Endometrial microvascular endothelial cells (primary cell): ENCODE results near the gene METRN. TPM values are rescaled to one million over a fixed set of nuclear protein-coding genes. Genes with fewer than 3 reads are reported as not detected.
"Not testable (repeated sequence)": the region's sequence is repeated elsewhere in the genome, so short reads cannot be mapped to it uniquely, and the experiment has no call there.

Source experiments
- in situ Hi-C: cut with HindIII; loops from 2 replicates; pipeline ENCODE4 v1.10.0; 2017; ENCODE audit warnings: low sequenced_read_pairs, low pct_unique_long_range_greater_than_20kb; ENCODE audit errors: inconsistent ontology term
- total RNA-seq: library from RNA; depleted of rRNA; stranded (reverse); fragments of >200 nt; gene quantifications from one replicate; pipeline ENCODE4 v1.2.3, GENCODE V29; 2015; ENCODE audit errors: inconsistent ontology term

Gene METRN
- total RNA-seq, 1 donor from 2014 or later = 17.2 TPM

DNA sequence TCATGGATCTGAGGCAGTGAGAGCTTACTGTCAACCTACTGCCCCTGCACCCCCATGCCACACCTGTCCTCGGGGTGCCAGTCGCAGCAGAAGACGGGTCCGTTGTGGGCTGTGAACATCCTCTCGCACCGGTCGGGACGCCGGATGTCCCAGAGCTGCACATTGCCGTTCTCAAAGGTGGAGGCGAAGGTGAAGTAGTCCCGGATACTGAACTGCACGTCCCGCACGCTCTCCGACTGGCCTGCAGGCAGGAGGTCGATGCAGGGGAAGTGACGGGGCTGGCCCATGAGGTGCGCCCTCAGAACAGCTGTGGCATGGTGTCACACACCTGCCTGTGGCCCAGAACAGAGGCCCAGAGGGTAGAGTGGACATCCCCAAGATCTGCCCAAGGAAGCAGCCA is 27.4 kb upstream of the METRN start:
- in situ Hi-C loops = no loop called here

- in situ Hi-C loops = no loop called here
These were observed 25.6 kb upstream of the METRN start for GRCh38 chr16:689175-689897.

DNA sequence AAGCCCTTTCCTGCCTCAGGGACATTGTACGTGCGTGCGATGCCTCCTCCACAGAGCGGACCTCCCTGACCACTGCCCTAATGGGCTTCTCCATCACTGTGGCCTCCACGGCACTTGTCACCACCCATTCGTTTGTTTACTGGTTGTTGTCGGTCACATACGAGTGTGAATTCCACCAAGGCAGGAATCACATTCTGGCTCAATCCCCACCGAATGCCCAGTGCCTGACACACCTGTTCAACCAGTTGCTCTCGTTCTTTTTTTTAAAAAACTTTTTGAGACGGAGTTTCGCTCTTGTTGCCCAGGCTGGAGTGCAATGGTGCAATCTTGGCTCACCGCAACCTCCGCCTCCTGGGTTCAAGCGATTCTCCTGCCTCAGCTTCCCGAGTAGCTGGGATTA is 23.7 kb upstream of the METRN start:
- in situ Hi-C loops = not testable (repeated sequence)

DNA sequence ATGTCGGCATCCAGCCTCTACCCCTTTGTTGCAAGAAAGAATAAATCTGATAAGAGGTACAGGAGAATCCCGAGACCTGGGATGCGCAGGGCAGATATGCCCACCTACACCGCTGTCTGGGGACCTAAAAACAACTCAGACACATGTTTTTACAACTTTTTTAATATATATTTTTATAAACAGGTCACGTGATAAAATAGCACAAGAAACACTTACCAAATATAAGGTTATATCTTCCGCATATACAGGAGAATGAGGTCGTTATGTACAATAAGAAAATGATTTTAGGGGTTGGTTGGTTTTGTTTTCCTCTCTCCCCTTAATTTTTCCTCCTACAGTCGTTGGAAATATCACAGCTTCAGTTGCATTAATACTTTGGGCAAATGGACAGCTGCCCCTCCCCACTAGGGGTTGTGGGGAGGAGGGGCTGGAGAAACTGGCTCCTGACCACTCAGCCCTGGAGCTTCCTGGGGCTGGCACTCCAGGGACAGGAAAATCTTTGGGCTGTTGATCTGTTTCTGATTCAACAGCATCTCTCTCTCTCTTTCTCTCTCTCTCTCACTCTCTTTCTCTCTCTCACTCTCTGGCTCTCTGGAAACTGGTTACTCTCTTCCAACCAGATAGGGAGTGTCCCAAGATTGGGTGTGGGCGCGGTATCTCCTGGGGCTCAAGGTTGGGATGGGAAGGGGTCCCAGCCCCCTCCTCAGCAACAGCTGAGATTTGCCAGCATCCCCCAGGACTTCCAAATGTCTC is 22.4 kb upstream of the METRN start:
- in situ Hi-C loops = no loop called here

GRCh38 chr16:693364-693763 is 21.6 kb upstream of the METRN start:
- in situ Hi-C loops = no loop called here

DNA sequence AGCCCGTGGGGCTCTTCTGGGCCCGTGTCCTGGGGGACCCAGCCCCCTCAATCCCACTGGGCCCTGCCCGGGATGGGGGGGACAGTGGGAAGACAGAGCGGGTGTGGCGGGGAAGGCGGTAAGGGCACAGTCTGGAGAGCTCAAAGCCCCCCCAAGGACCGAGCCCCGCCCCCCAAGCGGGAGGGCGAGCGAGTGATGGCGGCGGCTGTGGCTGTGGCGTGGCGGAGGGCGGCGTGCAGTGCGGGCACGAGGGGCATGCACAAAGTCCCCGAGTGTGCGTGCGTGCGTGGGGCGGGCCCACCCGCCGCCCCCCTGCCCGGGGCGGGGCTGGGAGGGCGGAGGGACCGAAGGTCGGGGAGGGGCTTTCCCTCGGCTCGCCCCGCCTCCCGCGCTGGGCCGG is 21.2 kb upstream of the METRN start:
- in situ Hi-C loops = no loop called here

DNA sequence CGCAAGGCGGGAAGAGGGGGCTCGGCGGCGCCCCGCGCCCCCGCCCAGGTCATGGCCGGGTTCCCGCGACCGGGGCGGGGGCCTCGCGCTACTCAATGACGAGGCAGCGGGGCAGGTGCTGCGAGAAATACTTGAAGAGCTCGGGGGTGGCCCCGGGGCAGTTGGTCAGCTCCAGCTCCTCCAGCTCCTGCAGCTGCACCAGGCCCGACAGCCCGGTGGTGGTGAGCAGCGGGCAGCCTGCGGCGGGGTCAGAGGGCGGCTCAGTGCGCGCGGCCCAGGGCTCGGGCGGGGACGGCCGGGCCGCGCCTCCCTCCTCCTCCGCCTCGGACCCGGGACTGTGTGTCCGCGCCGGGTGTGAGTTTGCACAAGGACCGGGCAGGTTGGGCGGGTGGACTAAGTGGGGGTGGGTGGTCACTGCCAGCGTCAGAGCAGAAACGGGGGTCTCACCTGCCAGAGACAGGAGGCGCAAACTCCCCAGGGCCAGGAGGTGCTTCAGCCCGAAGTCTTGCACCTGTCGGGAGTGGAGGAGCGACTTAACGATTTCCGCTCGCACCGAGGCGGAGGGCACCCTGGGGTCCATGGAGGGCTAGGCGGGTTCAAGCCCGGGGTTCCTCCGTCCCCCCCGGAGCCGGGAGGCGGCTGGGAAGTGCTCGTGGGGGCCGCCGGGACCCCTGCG is 20.6 kb upstream of the METRN start:
- in situ Hi-C loops = no loop called here

- in situ Hi-C loops = no loop called here
These were observed 20.0 kb upstream of the METRN start for GRCh38 chr16:694863-695354.

DNA sequence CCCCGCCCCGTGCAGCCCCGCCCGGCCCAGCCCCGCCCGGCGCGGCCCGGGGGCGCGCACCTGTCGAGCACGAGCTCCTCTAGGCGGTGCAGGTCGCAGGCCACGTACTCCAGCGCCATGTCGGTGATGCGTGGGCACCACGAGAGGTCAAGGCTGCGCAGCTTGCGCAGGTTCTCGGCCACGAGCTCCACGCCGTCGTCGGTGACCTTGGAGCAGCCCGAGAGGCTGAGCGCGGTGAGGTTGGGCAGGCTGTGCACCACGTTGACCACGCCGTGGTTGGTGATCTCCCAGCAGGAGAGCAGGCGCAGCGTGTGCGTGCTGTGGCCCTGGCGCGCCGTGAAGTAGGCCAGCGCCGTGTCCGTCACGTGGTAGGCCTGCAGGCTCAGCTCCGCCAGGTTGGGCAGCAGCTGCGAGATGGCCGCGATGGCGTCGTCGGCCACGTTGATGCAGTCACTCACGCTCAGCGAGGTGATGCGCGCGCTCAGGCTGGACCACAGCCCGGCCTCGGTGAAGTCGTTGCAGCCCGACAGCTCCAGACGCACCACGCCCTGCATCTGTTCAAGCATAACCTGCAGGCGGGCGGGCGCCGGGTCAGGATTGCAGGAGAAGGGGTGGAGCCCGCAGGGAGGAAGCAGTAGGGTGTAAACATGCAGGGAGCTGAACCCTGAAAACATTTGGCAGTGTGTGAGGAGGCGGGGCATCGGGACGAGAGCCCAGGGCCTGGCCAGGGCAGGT is 19.4 kb upstream of the METRN start:
- in situ Hi-C loops = no loop called here

DNA sequence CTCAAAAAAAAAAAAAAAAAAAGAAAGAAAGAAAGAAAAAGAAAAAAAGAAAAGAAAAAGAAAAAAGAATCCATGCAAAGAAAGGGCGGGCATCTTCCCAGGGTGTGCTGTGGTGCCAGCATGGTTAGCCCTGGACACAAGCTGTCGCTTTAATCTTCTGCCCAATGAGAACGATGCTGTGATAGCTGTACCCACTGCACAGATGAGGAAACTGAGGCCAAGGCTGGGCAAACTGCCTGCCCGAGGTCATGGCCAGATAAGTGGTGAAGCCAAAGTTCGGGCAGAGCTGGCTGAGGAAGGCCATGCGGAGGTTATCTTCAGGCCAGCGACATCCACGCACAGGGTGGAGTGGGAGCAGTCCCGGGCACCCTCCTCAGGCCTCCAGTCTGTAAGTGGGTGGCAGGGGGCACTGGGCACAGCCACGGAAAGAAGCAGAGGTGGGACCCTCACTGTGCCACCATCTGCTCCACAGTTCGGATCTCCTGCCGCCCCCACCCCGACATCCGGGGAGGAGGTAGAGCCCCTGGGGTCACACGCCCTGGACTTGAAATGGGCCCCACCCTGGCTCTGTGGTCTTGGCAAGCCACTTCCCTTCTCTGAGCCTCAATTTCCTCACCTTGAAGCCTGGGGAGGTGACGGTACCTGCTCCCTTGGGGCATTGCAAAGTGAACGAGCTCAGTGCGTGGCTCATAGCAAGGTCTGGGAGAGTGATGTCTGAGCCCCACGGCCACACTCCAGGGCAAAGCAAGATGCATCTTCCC is 15.8 kb upstream of the METRN start:
- in situ Hi-C loops = no loop called here

DNA sequence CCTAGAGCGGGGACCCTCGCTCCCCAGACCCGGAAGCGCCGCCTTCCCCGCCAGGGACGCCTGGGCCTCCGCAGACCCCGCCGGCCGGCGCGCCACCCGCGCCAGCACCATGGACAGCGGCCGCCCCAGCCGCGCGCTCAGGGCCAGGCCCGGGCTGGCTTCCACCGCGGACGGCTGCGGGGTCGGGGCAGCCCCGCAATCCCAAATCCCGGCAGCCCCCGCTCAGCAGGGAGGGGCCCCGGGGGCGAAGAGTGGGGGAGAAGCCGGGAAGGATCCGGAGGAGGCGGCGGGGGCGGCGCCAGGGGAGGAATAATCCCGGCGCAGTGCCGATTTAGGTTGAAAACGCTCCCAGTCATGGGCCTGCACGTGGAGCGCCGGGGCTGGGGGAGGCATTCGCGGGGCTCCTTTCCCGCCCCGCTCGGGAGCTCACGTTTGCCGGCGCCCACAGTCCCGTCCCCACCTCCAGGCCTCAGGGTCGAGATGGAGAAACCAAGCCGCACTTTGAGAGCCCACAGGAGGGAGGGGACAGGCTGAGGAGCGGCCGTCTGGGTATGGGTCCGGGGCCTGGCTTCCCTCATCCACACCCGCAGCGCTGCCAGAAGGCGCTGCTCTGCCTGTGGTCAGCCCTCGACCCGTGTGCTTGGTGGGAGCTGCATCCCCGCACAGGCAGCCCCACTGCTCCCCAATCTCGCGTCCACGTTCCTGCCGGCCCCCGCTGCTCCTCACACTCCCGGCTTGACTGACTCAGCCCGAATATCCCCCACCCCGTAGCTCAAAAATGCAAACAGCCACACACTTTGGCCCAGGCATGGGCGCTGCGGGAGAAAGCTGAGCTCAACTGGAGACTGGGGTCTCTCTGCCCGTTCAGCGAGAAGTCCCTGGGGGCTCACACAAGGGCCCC is 14.0 kb upstream of the METRN start:
- in situ Hi-C loops = no loop called here

- in situ Hi-C loops = no loop called here
These were observed 12.6 kb upstream of the METRN start for GRCh38 chr16:702341-702740.

GRCh38 chr16:703406-703805 is 11.5 kb upstream of the METRN start:
- in situ Hi-C loops = no loop called here

GRCh38 chr16:704047-704446 is 10.9 kb upstream of the METRN start:
- in situ Hi-C loops = no loop called here

DNA sequence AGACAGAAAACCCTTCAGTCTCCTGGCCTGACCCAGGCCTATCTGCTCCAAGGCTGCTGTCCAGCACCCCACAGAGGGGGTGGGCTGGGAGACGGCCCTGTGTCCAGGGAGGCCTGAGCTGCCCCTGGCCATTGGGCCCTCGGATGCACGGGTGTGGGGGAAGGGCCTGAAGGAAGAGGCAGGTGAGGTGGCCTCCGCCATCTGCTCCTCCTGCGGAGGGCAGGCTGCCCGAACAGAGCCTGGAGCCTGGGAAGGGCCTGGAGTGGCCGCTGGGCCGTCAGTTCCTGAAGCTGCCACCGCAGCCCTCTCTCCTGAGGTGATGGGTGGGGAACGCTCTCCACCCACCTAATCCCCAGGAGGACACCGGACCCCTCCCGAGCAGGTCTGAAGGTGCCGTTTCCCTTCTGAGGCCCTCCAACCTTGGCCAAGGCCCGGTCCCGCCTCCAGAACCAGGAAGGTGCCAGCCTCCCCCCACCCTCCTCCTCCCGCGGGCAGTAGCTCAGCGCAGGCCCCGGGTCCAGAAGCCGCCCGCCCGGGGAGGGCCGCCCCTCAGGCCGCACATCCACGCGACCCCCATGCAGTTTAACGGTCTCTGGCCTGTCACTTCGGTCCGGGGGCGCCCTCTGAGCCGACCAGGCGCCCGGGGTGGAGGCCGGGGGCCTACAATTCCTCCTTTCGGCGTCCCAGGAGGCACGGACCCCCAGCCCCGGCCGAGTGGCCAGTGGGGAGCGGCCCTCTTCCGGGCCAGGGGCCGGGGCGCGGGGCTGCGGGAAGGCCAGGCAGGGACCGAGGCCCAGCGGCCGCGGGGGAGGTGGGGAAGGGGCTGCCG is 10.2 kb upstream of the METRN start:
- in situ Hi-C loops = no loop called here

- in situ Hi-C loops = no loop called here
These were observed 9.3 kb upstream of the METRN start, which contains the start of gene FBXL16 for GRCh38 chr16:705431-706188. Gene FBXL16, minus strand, starts transcription at chr16:705801. Its CDS starts 8,396 bp downstream, at chr16:697405.
